Measurements from ENCODE around the gene KIRREL2.

DNA sequence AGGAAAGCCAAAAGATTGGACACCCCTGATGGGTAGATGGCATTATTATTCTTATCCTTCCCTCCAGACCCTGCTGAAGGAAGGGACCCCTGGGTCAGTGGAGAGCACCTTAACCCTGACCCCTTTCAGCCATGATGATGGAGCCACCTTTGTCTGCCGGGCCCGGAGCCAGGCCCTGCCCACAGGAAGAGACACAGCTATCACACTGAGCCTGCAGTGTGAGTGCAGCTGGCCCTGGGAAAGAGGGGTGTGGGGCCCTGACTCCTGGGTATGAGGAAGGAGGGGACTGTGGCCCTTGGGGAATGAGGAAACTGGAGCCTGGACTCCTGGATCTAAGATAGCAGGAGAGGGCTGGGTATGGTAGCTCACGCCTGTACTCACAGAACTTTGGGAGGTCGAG is 2.7 kb downstream of the KIRREL2 start:
- TF ChIP-seq, protein P1, sequence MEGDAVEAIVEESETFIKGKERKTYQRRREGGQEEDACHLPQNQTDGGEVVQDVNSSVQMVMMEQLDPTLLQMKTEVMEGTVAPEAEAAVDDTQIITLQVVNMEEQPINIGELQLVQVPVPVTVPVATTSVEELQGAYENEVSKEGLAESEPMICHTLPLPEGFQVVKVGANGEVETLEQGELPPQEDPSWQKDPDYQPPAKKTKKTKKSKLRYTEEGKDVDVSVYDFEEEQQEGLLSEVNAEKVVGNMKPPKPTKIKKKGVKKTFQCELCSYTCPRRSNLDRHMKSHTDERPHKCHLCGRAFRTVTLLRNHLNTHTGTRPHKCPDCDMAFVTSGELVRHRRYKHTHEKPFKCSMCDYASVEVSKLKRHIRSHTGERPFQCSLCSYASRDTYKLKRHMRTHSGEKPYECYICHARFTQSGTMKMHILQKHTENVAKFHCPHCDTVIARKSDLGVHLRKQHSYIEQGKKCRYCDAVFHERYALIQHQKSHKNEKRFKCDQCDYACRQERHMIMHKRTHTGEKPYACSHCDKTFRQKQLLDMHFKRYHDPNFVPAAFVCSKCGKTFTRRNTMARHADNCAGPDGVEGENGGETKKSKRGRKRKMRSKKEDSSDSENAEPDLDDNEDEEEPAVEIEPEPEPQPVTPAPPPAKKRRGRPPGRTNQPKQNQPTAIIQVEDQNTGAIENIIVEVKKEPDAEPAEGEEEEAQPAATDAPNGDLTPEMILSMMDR (IDR thresholded peaks at IDR 0.05): no peak
- TF ChIP-seq POLR2A (IDR thresholded peaks at IDR 0.05): no peak
